ENCODE data around the gene RGL1. TPM values are rescaled to one million over a fixed set of nuclear protein-coding genes. Genes with fewer than 3 reads are reported as not detected.

RGL1 gene
- total RNA-seq, 2 donors from 2014 or later: 9.9 to 16.2 TPM

GRCh38 chr1:183808296-183809027, 3.5 kb downstream of the RGL1 start:
- Histone ChIP-seq H3K4me3 (no peak overlapping the region), H3K9me3 (no peaks in the 10 kb centered on the region), H3K4me1 (peaks cover 7% of the 10 kb centered on the region), H3K27me3 (no peaks in the 10 kb centered on the region), H3K36me3 (replicated peaks in 1 of 2; ENCODE audit: insufficient read depth in 1 of 2, low read depth in 2 of 2) (no peaks in the 10 kb centered on the region), H3K27ac (no peak overlapping the region)
- no peak for ATAC-seq
- WGBS, 2 donors: 60 to 66% methylated on average over 2 of the region's 2 CpGs
- intact Hi-C loops (cut with DNase I): no loop called here
- DNase-seq: no peak
- TF ChIP-seq POLR2A (IDR thresholded peaks at IDR 0.05) (no peak), CTCF (IDR thresholded peaks at IDR 0.05) (no peak)

DNA sequence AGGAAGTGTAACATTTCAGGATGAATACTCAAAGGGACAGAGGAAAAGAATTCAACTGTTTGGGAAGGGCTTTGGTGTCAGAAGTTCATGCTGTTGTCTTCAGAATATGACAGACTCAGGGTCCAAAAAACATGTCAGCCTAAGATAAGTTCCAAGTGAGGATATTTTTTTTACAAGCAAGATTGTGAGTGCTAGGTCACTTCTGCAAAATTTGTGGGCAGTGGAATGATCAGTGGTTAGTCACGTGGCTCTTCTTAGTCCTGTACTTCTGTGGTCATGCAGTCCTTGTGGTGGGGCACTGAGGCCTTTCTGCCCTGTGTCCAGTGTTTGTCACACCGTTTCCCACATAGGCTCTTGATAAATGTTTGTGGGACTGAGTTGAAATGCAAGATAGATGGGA, 5.2 kb downstream of the RGL1 start:
- Histone ChIP-seq H3K36me3 (replicated peaks in 1 of 2; ENCODE audit: insufficient read depth in 1 of 2, low read depth in 2 of 2) (no peaks in the 10 kb centered on the region), H3K4me1 (peaks cover 7% of the 10 kb centered on the region), H3K9me3 (no peaks in the 10 kb centered on the region), H3K27me3 (no peaks in the 10 kb centered on the region), H3K27ac (no peak overlapping the region), H3K4me3 (no peak overlapping the region)
- no peak for ATAC-seq
- 48 to 62% methylated on average over 2 of the region's 2 CpGs for WGBS, 2 donors
- intact Hi-C loops (cut with DNase I): no loop called here
- DNase-seq: peak in 1 of 4 donors; percentile 34
- no peak for TF ChIP-seq CTCF (IDR thresholded peaks at IDR 0.05)
- TF ChIP-seq POLR2A (IDR thresholded peaks at IDR 0.05): no peak

- no peak overlapping the region for H3K27ac ChIP-seq
- H3K4me3 ChIP-seq: no peak overlapping the region
- intact Hi-C loops (cut with DNase I): no loop called here
- H3K9me3 ChIP-seq: no peaks in the 10 kb centered on the region
- DNase-seq: no peak
- WGBS, 2 donors: 70 to 71% methylated on average over 4 of the region's 4 CpGs
- ATAC-seq: no peak
- H3K27me3 ChIP-seq: no peaks in the 10 kb centered on the region
- H3K36me3 ChIP-seq (replicated peaks in 1 of 2; ENCODE audit: insufficient read depth in 1 of 2, low read depth in 2 of 2): no peaks in the 10 kb centered on the region
- no peak for TF ChIP-seq POLR2A (IDR thresholded peaks at IDR 0.05)
- no peak for TF ChIP-seq CTCF (IDR thresholded peaks at IDR 0.05)
- H3K4me1 ChIP-seq: peaks cover 7% of the 10 kb centered on the region
Measured at GRCh38 chr1:183810756-183811544, 6.0 kb downstream of the RGL1 start.

DNA sequence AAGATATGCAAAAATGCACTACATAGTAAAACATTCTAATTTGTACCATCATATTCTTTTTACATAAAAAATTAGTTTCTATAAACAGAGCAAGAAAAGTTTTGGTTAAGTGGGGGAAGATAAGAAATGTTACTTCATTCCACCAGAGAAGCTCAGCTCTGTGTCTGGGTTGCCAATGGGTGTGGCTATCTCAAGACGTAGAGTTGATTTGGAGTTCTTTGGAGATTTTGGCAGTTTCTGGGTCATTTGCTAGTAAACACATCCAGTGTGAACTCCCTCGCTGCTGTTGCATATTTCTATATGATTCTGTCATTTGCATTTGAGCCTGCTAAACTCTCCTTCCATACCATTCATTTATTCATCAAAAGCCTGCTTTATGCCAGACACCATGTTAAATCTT, 7.2 kb downstream of the RGL1 start:
- H3K4me3 ChIP-seq: no peak overlapping the region
- no peaks in the 10 kb centered on the region for H3K27me3 ChIP-seq
- intact Hi-C loops (cut with DNase I): no loop called here
- DNase-seq (no peak), ATAC-seq (no peak)
- 58 to 62% methylated on average over 2 of the region's 2 CpGs for WGBS, 2 donors
- no peak overlapping the region for H3K27ac ChIP-seq
- no peaks in the 10 kb centered on the region for H3K36me3 ChIP-seq (replicated peaks in 1 of 2; ENCODE audit: insufficient read depth in 1 of 2, low read depth in 2 of 2)
- no peaks in the 10 kb centered on the region for H3K9me3 ChIP-seq
- TF ChIP-seq POLR2A (IDR thresholded peaks at IDR 0.05) (no peak), CTCF (IDR thresholded peaks at IDR 0.05) (no peak)
- peaks cover 1% of the 10 kb centered on the region for H3K4me1 ChIP-seq
